HL-60 (cell line): ENCODE measurements around the gene FFAR1.
"Not testable (repeated sequence)": the region's sequence is repeated elsewhere in the genome, so short reads cannot be mapped to it uniquely, and the experiment has no call there.

Source experiments
- GABPA ChIP-seq: IDR thresholded peaks from 2 replicates; pipeline ENCODE4 v1.6.1; 2012; ENCODE audit warnings: low read depth
- POLR2AphosphoS5 ChIP-seq: IDR thresholded peaks from 2 replicates; pipeline ENCODE4 v1.6.1; 2012; ENCODE audit warnings: low read depth
- SPI1 ChIP-seq: IDR thresholded peaks from 2 replicates; pipeline ENCODE4 v1.6.1; 2012; ENCODE audit warnings: low read depth, mild to moderate bottlenecking, borderline replicate concordance
- TF ChIP-seq, protein P1 (sequence below): IDR thresholded peaks from one replicate; pipeline ENCODE4 v1.5.1; 2011; ENCODE audit warnings: low read length, control low read depth, inconsistent platforms; ENCODE audit not compliant: insufficient read depth
- TF ChIP-seq, protein P2 (sequence below): IDR thresholded peaks from 2 replicates; pipeline ENCODE4 v1.6.1; 2012; ENCODE audit warnings: low read depth; ENCODE audit not compliant: insufficient replicate concordance

DNA sequence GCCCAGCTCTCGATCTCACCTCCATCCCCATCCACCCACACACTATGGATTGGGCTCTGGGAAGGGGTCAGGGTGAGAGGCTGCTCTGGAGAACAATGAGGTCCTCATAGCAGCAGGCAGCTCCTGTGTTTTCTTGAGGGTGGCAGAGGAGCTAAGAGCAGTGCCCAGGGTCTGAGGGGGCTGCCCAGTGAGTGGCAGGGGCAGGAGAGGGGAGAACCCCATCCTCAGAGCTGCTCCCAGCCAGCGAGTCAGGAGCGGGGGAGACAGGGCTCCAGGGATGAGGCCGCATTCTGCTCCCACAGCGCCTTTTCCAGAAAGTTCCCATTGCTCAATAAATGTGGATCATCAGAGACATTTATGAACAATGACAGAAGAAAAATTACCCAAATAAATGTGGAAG lies 12.4 kb downstream of the FFAR1 start:
- TF ChIP-seq, protein P1, sequence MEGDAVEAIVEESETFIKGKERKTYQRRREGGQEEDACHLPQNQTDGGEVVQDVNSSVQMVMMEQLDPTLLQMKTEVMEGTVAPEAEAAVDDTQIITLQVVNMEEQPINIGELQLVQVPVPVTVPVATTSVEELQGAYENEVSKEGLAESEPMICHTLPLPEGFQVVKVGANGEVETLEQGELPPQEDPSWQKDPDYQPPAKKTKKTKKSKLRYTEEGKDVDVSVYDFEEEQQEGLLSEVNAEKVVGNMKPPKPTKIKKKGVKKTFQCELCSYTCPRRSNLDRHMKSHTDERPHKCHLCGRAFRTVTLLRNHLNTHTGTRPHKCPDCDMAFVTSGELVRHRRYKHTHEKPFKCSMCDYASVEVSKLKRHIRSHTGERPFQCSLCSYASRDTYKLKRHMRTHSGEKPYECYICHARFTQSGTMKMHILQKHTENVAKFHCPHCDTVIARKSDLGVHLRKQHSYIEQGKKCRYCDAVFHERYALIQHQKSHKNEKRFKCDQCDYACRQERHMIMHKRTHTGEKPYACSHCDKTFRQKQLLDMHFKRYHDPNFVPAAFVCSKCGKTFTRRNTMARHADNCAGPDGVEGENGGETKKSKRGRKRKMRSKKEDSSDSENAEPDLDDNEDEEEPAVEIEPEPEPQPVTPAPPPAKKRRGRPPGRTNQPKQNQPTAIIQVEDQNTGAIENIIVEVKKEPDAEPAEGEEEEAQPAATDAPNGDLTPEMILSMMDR = not testable (repeated sequence)
- not testable (repeated sequence) for TF ChIP-seq POLR2AphosphoS5, GABPA, SPI1
- TF ChIP-seq, protein P2, sequence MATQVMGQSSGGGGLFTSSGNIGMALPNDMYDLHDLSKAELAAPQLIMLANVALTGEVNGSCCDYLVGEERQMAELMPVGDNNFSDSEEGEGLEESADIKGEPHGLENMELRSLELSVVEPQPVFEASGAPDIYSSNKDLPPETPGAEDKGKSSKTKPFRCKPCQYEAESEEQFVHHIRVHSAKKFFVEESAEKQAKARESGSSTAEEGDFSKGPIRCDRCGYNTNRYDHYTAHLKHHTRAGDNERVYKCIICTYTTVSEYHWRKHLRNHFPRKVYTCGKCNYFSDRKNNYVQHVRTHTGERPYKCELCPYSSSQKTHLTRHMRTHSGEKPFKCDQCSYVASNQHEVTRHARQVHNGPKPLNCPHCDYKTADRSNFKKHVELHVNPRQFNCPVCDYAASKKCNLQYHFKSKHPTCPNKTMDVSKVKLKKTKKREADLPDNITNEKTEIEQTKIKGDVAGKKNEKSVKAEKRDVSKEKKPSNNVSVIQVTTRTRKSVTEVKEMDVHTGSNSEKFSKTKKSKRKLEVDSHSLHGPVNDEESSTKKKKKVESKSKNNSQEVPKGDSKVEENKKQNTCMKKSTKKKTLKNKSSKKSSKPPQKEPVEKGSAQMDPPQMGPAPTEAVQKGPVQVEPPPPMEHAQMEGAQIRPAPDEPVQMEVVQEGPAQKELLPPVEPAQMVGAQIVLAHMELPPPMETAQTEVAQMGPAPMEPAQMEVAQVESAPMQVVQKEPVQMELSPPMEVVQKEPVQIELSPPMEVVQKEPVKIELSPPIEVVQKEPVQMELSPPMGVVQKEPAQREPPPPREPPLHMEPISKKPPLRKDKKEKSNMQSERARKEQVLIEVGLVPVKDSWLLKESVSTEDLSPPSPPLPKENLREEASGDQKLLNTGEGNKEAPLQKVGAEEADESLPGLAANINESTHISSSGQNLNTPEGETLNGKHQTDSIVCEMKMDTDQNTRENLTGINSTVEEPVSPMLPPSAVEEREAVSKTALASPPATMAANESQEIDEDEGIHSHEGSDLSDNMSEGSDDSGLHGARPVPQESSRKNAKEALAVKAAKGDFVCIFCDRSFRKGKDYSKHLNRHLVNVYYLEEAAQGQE = not testable (repeated sequence)
